Ovary (tissue), 3 donors: ENCODE results near the gene EAF1.

Experiments
- CTCF ChIP-seq, 3 donors: fragments of 450-650 bp in 2 of 3; fragments of 200-600 bp in 1 of 3; IDR thresholded peaks; one replicate each; pipeline versions ENCODE4 v1.5.1 to v1.8.0; 2016 to 2022; ENCODE audit warnings: antibody characterized with exemption in 3 of 3, mild to moderate bottlenecking in 1 of 3
- EP300 ChIP-seq: sonication (generic); formaldehyde crosslinking; IDR thresholded peaks from one replicate; pipeline ENCODE4 v1.6.1; 2017; ENCODE audit warnings: antibody characterized with exemption
- POLR2A ChIP-seq: fragments of 450-650 bp; IDR thresholded peaks from one replicate; pipeline ENCODE4 v1.6.1; 2017; ENCODE audit warnings: antibody characterized with exemption, mild to moderate bottlenecking, moderate library complexity
- donor health status: DM: no; HTN: no; CAD: no.

GRCh38 chr3:15451216-15452113 is 24.1 kb downstream of the EAF1 start:
- TF ChIP-seq CTCF (IDR thresholded peaks at IDR 0.05), result no peak
- TF ChIP-seq POLR2A, result no peak
- no peak for TF ChIP-seq EP300
